RWPE1 (cell line): ENCODE measurements around the gene UVSSA.

Source experiments
- CTCF ChIA-PET: fragments of 350-600 bp; sonication (Branson Sonifier 250); formaldehyde crosslinking; extraction: SDS; loops from one replicate; lab custom pipeline; 2021; lab: Yijun Ruan, JAX
- POLR2A ChIA-PET: fragments of 400-600 bp; formaldehyde crosslinking; extraction: SDS; loops from one replicate; lab custom pipeline; 2020; ENCODE audit warnings: antibody characterized with exemption; ENCODE audit not compliant: low non-redundant PET; lab: Yijun Ruan, JAX
- DNase-seq: peaks from one replicate; pipeline ENCODE4 v3.0.0; 2012; ENCODE audit warnings: low spot score
- H3K27ac ChIP-seq: fragments of 450-650 bp; 2 replicates; pipeline ENCODE4 v1.5.1; 2017
- CTCF ChIP-seq: fragments of 450-650 bp; conservative IDR thresholded peaks from 2 replicates; pipeline ENCODE4 v1.5.1; 2017; ENCODE audit warnings: low read depth, mild to moderate bottlenecking

UVSSA gene

GRCh38 chr4:1310031-1310795, 36.8 kb upstream of the UVSSA start:
- DNase-seq, result peak; percentile 18
- H3K27ac ChIP-seq, result peak overlapping the region; percentile 85
- TF ChIP-seq CTCF, result no peak
- ChIA-PET POLR2A (no interaction called here), CTCF (interaction anchor here (0.7 kb wide), 1 partner anchor 20 kb away, joined by 4 read pairs; no protein-coding TSS in a partner anchor)

DNA sequence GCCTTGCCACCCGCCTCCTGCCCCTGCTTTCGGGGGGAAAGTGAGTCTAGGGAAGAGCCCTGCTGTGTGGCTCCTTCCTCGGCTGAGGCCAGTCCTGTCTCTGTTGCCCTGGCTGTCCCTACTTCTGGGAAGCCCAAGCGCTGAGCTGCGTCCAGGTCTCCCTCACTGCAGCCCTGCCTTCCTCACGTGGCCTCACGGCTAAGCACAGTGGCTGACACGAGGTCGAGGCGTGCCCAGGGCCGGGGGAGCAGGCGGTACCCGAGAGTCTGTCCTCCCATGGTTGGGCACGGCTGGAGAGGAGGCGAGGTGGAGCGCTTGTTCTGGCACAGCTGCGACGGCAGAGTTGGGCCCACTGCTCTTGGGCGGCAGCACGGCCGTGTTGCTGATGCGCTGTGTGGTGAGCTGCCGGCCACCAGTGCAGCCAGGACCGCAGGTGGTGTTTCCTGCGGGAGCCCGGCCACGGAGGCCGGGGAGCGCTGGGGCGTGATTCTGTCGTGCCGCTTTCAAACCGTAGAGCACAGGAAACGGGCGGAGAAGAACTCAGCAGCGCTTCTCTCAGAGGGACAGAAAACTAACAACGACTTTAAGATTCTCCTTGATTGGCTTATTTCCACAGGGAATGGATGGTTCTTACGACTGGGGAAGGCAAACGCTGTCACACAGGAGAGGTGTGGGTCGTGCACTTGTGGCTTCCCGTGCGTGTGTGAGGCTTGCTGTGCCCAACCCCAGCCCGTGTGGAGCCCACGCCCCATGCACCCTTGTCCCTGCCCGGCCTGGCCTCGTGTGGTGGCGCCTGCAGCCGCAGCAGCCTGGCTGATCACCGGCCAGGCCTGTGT, 36.0 kb upstream of the UVSSA start:
- CTCF ChIA-PET, result interaction anchor here (0.7 kb wide), 1 partner anchor 19 kb away, joined by 4 read pairs; no protein-coding TSS in a partner anchor
- H3K27ac ChIP-seq, result peak overlapping the region; percentile 85
- POLR2A ChIA-PET, result no interaction called here
- no peak for DNase-seq
- no peak for TF ChIP-seq CTCF

DNA sequence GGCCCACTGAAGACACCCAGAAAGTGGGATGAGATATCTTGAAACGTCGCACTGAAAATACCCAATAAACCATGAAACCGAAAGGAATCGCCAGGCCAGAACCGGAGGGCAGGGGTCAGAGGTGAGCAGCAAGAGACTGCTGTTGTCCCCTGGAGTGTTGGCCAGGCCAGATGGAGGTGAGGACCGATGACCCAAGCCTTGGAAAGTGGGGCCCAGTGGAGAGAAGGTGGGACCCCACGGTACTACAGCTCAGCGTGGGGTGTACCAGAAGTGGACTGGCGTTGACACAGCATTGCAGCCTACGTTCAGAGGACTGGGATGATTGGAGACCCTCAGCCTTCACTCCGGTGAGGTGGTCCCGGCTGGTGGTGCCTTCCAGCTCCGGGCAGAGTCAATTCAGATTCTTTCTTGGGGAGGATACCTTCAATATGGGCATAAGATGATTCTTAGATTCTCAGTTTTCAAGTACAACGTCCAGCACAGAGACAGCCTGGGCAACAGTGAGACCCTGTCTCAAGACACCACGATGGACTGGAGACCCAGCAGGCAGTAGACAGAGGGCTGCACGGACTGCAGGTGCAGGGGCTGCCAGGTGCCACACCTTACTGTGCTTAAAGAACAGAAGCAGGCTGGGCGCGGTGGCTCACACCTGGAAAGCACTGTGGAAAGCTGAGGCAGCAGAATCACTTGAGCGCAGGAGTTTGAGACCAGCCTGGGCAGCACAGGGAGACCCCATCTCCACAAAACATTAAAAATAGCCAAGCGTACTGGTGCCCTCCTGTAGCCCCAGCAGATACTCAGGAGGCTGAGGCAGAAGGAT, 34.0 kb upstream of the UVSSA start:
- ChIA-PET POLR2A (no interaction called here), CTCF (no interaction called here)
- TF ChIP-seq CTCF, result no peak
- DNase-seq, result no peak
- H3K27ac ChIP-seq, result peak overlapping the region; percentile 9; the same call in 1 of the 2 replicates

- ChIA-PET POLR2A (no interaction called here), CTCF (interaction anchor here (0.5 kb wide), 1 partner anchor 20 kb away, joined by 3 read pairs; no protein-coding TSS in a partner anchor)
- DNase-seq, result no peak
- no peak for TF ChIP-seq CTCF
- peak overlapping the region; percentile 31; the same call in 1 of the 2 replicates for H3K27ac ChIP-seq
Observed at GRCh38 chr4:1315306-1315705, 31.7 kb upstream of the UVSSA start.

- ChIA-PET CTCF (interaction anchor here (0.5 kb wide), 1 partner anchor 21 kb away, joined by 3 read pairs; no protein-coding TSS in a partner anchor), POLR2A (no interaction called here)
- no peak for TF ChIP-seq CTCF
- peak overlapping the region; percentile 29 for H3K27ac ChIP-seq
- no peak for DNase-seq
Observed at GRCh38 chr4:1315836-1316536, 31.0 kb upstream of the UVSSA start.
